Brain microvascular endothelial cell (primary cell): ENCODE data around the gene EIF2B2.

ENCODE experiments used
- DNase-seq: peaks from one replicate; pipeline ENCODE4 v3.0.0-alpha.2; 2020
- H3K27ac ChIP-seq: fragments of 250-450 bp; sonication (Bioruptor Pico); 2 replicates; pipeline ENCODE4 v1.5.1; 2020; ENCODE audit warnings: mild to moderate bottlenecking, moderate library complexity
- H3K27me3 ChIP-seq: fragments of 250-450 bp; sonication (Bioruptor Pico); replicated peaks from 2 replicates; pipeline ENCODE4 v1.5.1; 2020; ENCODE audit warnings: mild to moderate bottlenecking
- H3K36me3 ChIP-seq: fragments of 250-450 bp; sonication (Bioruptor Pico); replicated peaks from 2 replicates; pipeline ENCODE4 v1.5.1; 2020; ENCODE audit warnings: mild to moderate bottlenecking
- H3K4me3 ChIP-seq: 2 replicates; pipeline ENCODE4 v1.5.1; 2011; ENCODE audit warnings: low read depth, mild to moderate bottlenecking, control low read depth, low read length, moderate library complexity
- CTCF ChIP-seq: IDR thresholded peaks from 2 replicates; pipeline ENCODE4 v1.5.1; 2011; ENCODE audit warnings: low read depth, mild to moderate bottlenecking, moderate library complexity, low read length, control low read depth, inconsistent platforms; ENCODE audit errors: missing control alignments
- in situ Hi-C: cut with HindIII; loops from 2 replicates; pipeline ENCODE4 v1.10.0; 2017; ENCODE audit warnings: low sequenced_read_pairs, low pct_ligation_motif_present

EIF2B2 gene

GRCh38 chr14:74965486-74966153 lies 37.1 kb upstream of the EIF2B2 start:
- Histone ChIP-seq H3K27ac (no peak overlapping the region), H3K27me3 (no peaks in the 10 kb centered on the region), H3K36me3 (no peaks in the 10 kb centered on the region), H3K4me3 (no peak overlapping the region)
- in situ Hi-C loops: no loop called here
- TF ChIP-seq CTCF: no peak
- DNase-seq: no peak

GRCh38 chr14:74968811-74969210 lies 33.9 kb upstream of the EIF2B2 start:
- in situ Hi-C loops: no loop called here
- H3K36me3 ChIP-seq: no peaks in the 10 kb centered on the region
- no peak overlapping the region for H3K4me3 ChIP-seq
- H3K27ac ChIP-seq: no peak overlapping the region
- no peaks in the 10 kb centered on the region for H3K27me3 ChIP-seq
- DNase-seq: no peak
- TF ChIP-seq CTCF: no peak

- TF ChIP-seq CTCF: no peak
- H3K4me3 ChIP-seq: no peak overlapping the region
- H3K27me3 ChIP-seq: no peaks in the 10 kb centered on the region
- H3K27ac ChIP-seq: no peak overlapping the region
- in situ Hi-C loops: no loop called here
- H3K36me3 ChIP-seq: no peaks in the 10 kb centered on the region
- DNase-seq: peak; percentile 45
These were observed 29.6 kb upstream of the EIF2B2 start for GRCh38 chr14:74973003-74973653.

- no peak overlapping the region for H3K27ac ChIP-seq
- in situ Hi-C loops: no loop called here
- no peak overlapping the region for H3K4me3 ChIP-seq
- no peaks in the 10 kb centered on the region for H3K36me3 ChIP-seq
- no peak for TF ChIP-seq CTCF
- DNase-seq: no peak
- H3K27me3 ChIP-seq: no peaks in the 10 kb centered on the region
These were observed 28.8 kb upstream of the EIF2B2 start for GRCh38 chr14:74973905-74974363.

- H3K36me3 ChIP-seq: no peaks in the 10 kb centered on the region
- no peak for DNase-seq
- no peak overlapping the region for H3K4me3 ChIP-seq
- in situ Hi-C loops: no loop called here
- TF ChIP-seq CTCF: no peak
- H3K27ac ChIP-seq: no peak overlapping the region
- H3K27me3 ChIP-seq: no peaks in the 10 kb centered on the region
These were observed 28.2 kb upstream of the EIF2B2 start for GRCh38 chr14:74974364-74975058.
